Trophoblast cell (in vitro differentiated cells and primary cell): ENCODE results near the gene CDH22.

Source experiments
- DNase-seq, 2 donors: peaks; one replicate each; pipeline ENCODE4 v3.0.0-alpha.2; 2016
- H2AFZ ChIP-seq: 2 replicates; pipeline ENCODE4 v1.6.1; 2013; ENCODE audit warnings: low read length, moderate library complexity, mild to moderate bottlenecking; ENCODE audit not compliant: insufficient read depth, poor library complexity
- H2AK5ac ChIP-seq: 2 replicates; pipeline ENCODE4 v1.6.1; 2013; ENCODE audit warnings: mild to moderate bottlenecking, low read length
- H2BK120ac ChIP-seq: 2 replicates; pipeline ENCODE4 v1.6.1; 2013; ENCODE audit warnings: low read length, mild to moderate bottlenecking, moderate library complexity; ENCODE audit not compliant: insufficient read depth, poor library complexity
- H2BK12ac ChIP-seq: 2 replicates; pipeline ENCODE4 v1.6.1; 2013; ENCODE audit warnings: mild to moderate bottlenecking, low read length, moderate library complexity
- H2BK5ac ChIP-seq: 2 replicates; pipeline ENCODE4 v1.6.1; 2013; ENCODE audit warnings: low read length, low read depth, moderate library complexity, mild to moderate bottlenecking; ENCODE audit not compliant: poor library complexity
- H3K14ac ChIP-seq: 2 replicates; pipeline ENCODE4 v1.6.1; 2013; ENCODE audit warnings: mild to moderate bottlenecking, low read length
- H3K18ac ChIP-seq: 2 replicates; pipeline ENCODE4 v1.6.1; 2013; ENCODE audit warnings: mild to moderate bottlenecking, low read length
- H3K23ac ChIP-seq: 2 replicates; pipeline ENCODE4 v1.6.1; 2013; ENCODE audit warnings: low read length
- H3K27ac ChIP-seq: 2 replicates; pipeline ENCODE4 v1.5.1; 2013; ENCODE audit warnings: low read depth, mild to moderate bottlenecking, inconsistent platforms, low read length, moderate library complexity
- H3K27me3 ChIP-seq: 2 replicates; pipeline ENCODE4 v1.6.1; 2013; ENCODE audit warnings: inconsistent platforms, mild to moderate bottlenecking, low read length, moderate library complexity; ENCODE audit not compliant: insufficient read depth
- H3K36me3 ChIP-seq, 2 experiments: 1 replicate in 1 of 2; 2 replicates in 1 of 2; pipeline ENCODE4 v1.6.1; 2013; ENCODE audit warnings: low read length in 2 of 2, mild to moderate bottlenecking in 2 of 2, moderate library complexity in 1 of 2; ENCODE audit not compliant: insufficient read depth in 2 of 2, control insufficient read depth in 1 of 2
- H3K4ac ChIP-seq: 2 replicates; pipeline ENCODE4 v1.6.1; 2013; ENCODE audit warnings: low read depth, mild to moderate bottlenecking, low read length, moderate library complexity
- H3K4me1 ChIP-seq, 2 experiments: 1 replicate in 1 of 2; 2 replicates in 1 of 2; pipeline ENCODE4 v1.6.1; 2013; ENCODE audit warnings: low read length in 2 of 2, mild to moderate bottlenecking in 2 of 2, moderate library complexity in 1 of 2; ENCODE audit not compliant: insufficient read depth in 2 of 2, control insufficient read depth in 1 of 2
- H3K4me2 ChIP-seq: 2 replicates; pipeline ENCODE4 v1.6.1; 2013; ENCODE audit warnings: inconsistent platforms, mild to moderate bottlenecking, low read length, moderate library complexity
- H3K4me3 ChIP-seq: 2 replicates; pipeline ENCODE4 v1.5.1; 2013; ENCODE audit warnings: mild to moderate bottlenecking, low read depth, low read length, inconsistent platforms
- H3K79me1 ChIP-seq: one replicate; pipeline ENCODE4 v1.6.1; 2013; ENCODE audit warnings: low read length
- H3K79me2 ChIP-seq: 2 replicates; pipeline ENCODE4 v1.6.1; 2013; ENCODE audit warnings: low read length, mild to moderate bottlenecking; ENCODE audit not compliant: control insufficient read depth, insufficient read depth, poor library complexity
- H3K9ac ChIP-seq: 2 replicates; pipeline ENCODE4 v1.6.1; 2013; ENCODE audit warnings: mild to moderate bottlenecking, low read length
- H3K9me3 ChIP-seq: 2 replicates; pipeline ENCODE4 v1.6.1; 2013; ENCODE audit warnings: low read depth, mild to moderate bottlenecking, control low read depth, inconsistent platforms, low read length; ENCODE audit not compliant: insufficient read depth
- H4K12ac ChIP-seq: 2 replicates; pipeline ENCODE4 v1.6.1; 2013; ENCODE audit warnings: low read depth, mild to moderate bottlenecking, low read length, moderate library complexity
- H4K8ac ChIP-seq: 2 replicates; pipeline ENCODE4 v1.6.1; 2013; ENCODE audit warnings: low read depth, mild to moderate bottlenecking, low read length, moderate library complexity
- H4K91ac ChIP-seq: one replicate; pipeline ENCODE4 v1.6.1; 2013; ENCODE audit warnings: low read depth, mild to moderate bottlenecking, low read length, moderate library complexity
- WGBS: extraction: QIAGEN DNeasy Blood & Tissue Kit; methylation state at CpG from one replicate; pipeline ENCODE4 v1.1.7; 2013; ENCODE audit warnings: missing lambda C conversion rate; ENCODE audit not compliant: insufficient read length, insufficient coverage; ENCODE audit errors: extremely low coverage; 5-methylcytosine and 5-hydroxymethylcytosine counted together

CDH22 gene

GRCh38 chr20:46199198-46199597 is 109.1 kb downstream of the CDH22 start:
- H3K18ac ChIP-seq: no peak overlapping the region

GRCh38 chr20:46196990-46197389 is 111.3 kb downstream of the CDH22 start:
- H4K8ac ChIP-seq: no peak overlapping the region
- H3K27me3 ChIP-seq: peaks cover 3% of the 10 kb centered on the region
- no peaks in the 10 kb centered on the region for H3K4me1 ChIP-seq
- H2AK5ac ChIP-seq: no peak overlapping the region
- no peak overlapping the region for H2AFZ ChIP-seq
- H2BK12ac ChIP-seq: no peak overlapping the region
- WGBS: no CpG with 5 or more reads among the region's 3 CpGs
- no peak overlapping the region for H3K23ac ChIP-seq
- no peak overlapping the region for H3K9ac ChIP-seq
- H3K4me3 ChIP-seq: no peak overlapping the region
- H3K79me2 ChIP-seq: no peaks in the 10 kb centered on the region
- H3K14ac ChIP-seq: no peak overlapping the region
- H3K4me2 ChIP-seq: no peak overlapping the region
- H4K12ac ChIP-seq: no peak overlapping the region
- no peak overlapping the region for H3K27ac ChIP-seq
- no peak overlapping the region for H4K91ac ChIP-seq
- H2BK5ac ChIP-seq: no peak overlapping the region
- no peak overlapping the region for H3K18ac ChIP-seq
- H3K79me1 ChIP-seq: no peaks in the 10 kb centered on the region
- H3K9me3 ChIP-seq: no peaks in the 10 kb centered on the region
- H3K4ac ChIP-seq: no peak overlapping the region
- H2BK120ac ChIP-seq: no peak overlapping the region
- DNase-seq: no peak
- H3K36me3 ChIP-seq: no peaks in the 10 kb centered on the region

More at GRCh38 chr20:46199198-46199597, 109.1 kb downstream of the CDH22 start:
- H4K12ac ChIP-seq: no peak overlapping the region
- no peak overlapping the region for H3K4me2 ChIP-seq
- H2BK12ac ChIP-seq: no peak overlapping the region
- no peaks in the 10 kb centered on the region for H3K4me1 ChIP-seq
- H3K27me3 ChIP-seq: peaks cover 3% of the 10 kb centered on the region
- H3K23ac ChIP-seq: no peak overlapping the region
- H3K36me3 ChIP-seq: no peaks in the 10 kb centered on the region
- H3K79me2 ChIP-seq: no peaks in the 10 kb centered on the region
- DNase-seq: no peak
- no peak overlapping the region for H2AK5ac ChIP-seq
- WGBS: no CpG with 5 or more reads among the region's 21 CpGs
- H4K91ac ChIP-seq: no peak overlapping the region
- no peak overlapping the region for H2AFZ ChIP-seq
- no peaks in the 10 kb centered on the region for H3K79me1 ChIP-seq
- H3K27ac ChIP-seq: no peak overlapping the region
- H2BK120ac ChIP-seq: no peak overlapping the region
- H2BK5ac ChIP-seq: no peak overlapping the region
- H3K14ac ChIP-seq: no peak overlapping the region
- H3K9ac ChIP-seq: no peak overlapping the region
- H3K9me3 ChIP-seq: no peaks in the 10 kb centered on the region
- no peak overlapping the region for H4K8ac ChIP-seq
- peak overlapping the region; percentile 50 for H3K4me3 ChIP-seq
- H3K4ac ChIP-seq: no peak overlapping the region

GRCh38 chr20:46195264-46196036 is 112.8 kb downstream of the CDH22 start:
- Histone ChIP-seq H4K91ac (no peak overlapping the region), H2AK5ac (no peak overlapping the region), H2BK12ac (no peak overlapping the region), H3K4me2 (no peak overlapping the region), H3K9me3 (no peaks in the 10 kb centered on the region), H3K4ac (no peak overlapping the region), H4K8ac (no peak overlapping the region), H4K12ac (no peak overlapping the region), H3K14ac (no peak overlapping the region), H2BK5ac (no peak overlapping the region), H3K36me3 (no peaks in the 10 kb centered on the region), H3K23ac (no peak overlapping the region), H2BK120ac (no peak overlapping the region), H3K27me3 (peaks cover 3% of the 10 kb centered on the region), H3K79me1 (no peaks in the 10 kb centered on the region), H2AFZ (no peak overlapping the region), H3K79me2 (no peaks in the 10 kb centered on the region), H3K18ac (no peak overlapping the region), H3K4me3 (no peak overlapping the region), H3K9ac (no peak overlapping the region), H3K4me1 (no peaks in the 10 kb centered on the region), H3K27ac (no peak overlapping the region)
- no peak for DNase-seq
- no CpG with 5 or more reads among the region's 17 CpGs for WGBS

- Histone ChIP-seq H3K79me2 (no peaks in the 10 kb centered on the region), H3K4ac (no peak overlapping the region), H3K79me1 (no peaks in the 10 kb centered on the region), H3K4me3 (no peak overlapping the region), H3K4me2 (no peak overlapping the region), H3K4me1 (no peaks in the 10 kb centered on the region), H3K18ac (no peak overlapping the region), H4K91ac (no peak overlapping the region), H3K9me3 (no peaks in the 10 kb centered on the region), H2AFZ (no peak overlapping the region), H3K36me3 (no peaks in the 10 kb centered on the region), H3K27me3 (peaks cover 2% of the 10 kb centered on the region), H3K9ac (no peak overlapping the region), H2AK5ac (no peak overlapping the region), H3K14ac (no peak overlapping the region), H3K27ac (no peak overlapping the region), H2BK120ac (no peak overlapping the region), H4K8ac (no peak overlapping the region), H4K12ac (no peak overlapping the region), H2BK5ac (no peak overlapping the region), H3K23ac (no peak overlapping the region), H2BK12ac (no peak overlapping the region)
- no CpG with 5 or more reads among the region's 4 CpGs for WGBS
- DNase-seq: no peak
Observed at GRCh38 chr20:46194409-46194808, 113.9 kb downstream of the CDH22 start.
